ENCODE measurements around the gene MICU2.

MICU2 gene

DNA sequence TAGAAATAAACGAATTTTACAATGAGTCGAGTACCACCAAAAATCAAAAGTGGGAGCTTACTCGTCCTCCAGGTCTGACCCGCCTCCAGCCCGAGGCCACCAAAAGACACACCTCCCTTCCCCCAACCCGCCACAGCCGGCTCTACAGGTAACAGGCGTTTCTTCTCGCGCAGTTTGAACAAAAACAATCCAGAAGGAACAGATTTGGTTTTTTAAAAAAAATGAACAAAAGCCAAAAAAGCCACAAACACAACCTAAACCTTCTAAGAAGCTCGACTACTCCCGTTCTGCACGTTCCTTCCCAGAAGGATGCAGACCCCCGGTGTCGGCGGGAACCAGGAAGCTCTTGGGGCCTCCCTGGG is 145.5 kb downstream of the MICU2 start:
- TF ChIP-seq, protein P1, sequence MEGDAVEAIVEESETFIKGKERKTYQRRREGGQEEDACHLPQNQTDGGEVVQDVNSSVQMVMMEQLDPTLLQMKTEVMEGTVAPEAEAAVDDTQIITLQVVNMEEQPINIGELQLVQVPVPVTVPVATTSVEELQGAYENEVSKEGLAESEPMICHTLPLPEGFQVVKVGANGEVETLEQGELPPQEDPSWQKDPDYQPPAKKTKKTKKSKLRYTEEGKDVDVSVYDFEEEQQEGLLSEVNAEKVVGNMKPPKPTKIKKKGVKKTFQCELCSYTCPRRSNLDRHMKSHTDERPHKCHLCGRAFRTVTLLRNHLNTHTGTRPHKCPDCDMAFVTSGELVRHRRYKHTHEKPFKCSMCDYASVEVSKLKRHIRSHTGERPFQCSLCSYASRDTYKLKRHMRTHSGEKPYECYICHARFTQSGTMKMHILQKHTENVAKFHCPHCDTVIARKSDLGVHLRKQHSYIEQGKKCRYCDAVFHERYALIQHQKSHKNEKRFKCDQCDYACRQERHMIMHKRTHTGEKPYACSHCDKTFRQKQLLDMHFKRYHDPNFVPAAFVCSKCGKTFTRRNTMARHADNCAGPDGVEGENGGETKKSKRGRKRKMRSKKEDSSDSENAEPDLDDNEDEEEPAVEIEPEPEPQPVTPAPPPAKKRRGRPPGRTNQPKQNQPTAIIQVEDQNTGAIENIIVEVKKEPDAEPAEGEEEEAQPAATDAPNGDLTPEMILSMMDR (IDR thresholded peaks at IDR 0.05): no peak

DNA sequence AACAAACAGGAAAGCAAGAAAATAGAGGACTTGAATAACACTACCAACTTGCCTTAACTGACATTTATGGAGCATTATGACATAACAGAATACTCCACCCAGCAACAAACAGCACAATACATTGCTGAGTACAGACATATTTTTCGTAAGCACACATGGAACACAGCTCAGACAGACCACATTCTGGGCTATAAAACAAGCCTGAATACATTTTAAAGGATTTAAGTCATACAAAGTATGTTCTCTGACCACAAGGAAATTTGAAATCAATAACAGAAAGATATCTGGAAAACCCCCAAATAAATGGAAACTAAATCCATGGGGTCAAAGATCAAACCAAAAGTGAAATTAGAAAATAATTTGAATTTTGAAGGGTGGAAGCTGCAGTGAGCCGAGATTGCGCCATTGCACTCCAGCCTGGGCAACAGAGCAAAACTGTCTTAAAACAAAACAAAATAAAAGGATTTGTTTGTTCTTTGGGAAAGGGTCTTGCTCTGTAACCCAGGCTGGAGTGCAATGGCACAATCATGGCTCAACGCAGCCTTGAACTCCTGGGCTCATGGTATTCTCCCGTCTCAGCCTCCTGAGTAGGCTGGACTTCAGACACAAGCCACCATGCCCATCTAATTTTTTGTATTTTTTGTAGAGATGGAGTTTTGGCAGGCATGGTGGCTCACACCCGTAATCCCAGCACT is 150.4 kb downstream of the MICU2 start:
- TF ChIP-seq, protein P1 (IDR thresholded peaks at IDR 0.05): no peak

DNA sequence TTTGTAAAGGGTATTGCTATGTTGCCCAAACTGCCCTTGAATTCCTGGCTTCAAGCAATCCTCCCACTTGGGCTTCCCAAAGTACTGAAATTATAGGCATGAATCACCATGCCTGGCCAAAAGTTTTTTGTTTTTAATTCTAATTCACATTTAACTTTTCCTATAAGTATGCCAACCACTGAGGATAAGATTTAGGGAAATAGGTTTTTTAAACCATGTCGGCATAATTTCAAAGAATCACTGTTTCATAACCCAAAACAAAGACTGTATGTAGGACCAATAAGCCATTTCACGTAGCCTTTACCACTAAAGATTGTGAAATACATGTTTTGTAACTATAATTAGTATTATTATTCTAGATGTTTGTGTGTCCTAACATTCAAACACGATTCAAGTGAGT is 153.0 kb downstream of the MICU2 start:
- TF ChIP-seq, protein P1 (IDR thresholded peaks at IDR 0.05): no peak

DNA sequence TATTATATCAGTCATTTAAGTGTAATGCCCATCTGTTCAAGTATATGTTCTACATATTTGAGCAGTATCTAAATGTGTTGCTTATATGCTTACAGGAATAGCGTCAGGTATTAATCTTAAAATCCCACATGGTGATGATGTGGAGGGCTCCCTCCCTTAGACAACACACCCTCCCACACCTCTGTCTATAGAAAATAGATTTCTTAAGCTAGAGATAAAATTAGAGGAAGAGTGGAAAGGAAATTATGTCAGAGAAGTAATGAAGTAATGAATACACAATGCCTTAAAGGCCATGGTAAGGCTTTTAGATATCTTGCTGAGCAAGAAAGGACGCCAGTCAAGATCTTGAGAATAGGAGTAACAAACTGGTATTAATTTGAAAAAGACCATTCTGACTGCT is 157.3 kb downstream of the MICU2 start:
- TF ChIP-seq, protein P1 (IDR thresholded peaks at IDR 0.05): no peak

DNA sequence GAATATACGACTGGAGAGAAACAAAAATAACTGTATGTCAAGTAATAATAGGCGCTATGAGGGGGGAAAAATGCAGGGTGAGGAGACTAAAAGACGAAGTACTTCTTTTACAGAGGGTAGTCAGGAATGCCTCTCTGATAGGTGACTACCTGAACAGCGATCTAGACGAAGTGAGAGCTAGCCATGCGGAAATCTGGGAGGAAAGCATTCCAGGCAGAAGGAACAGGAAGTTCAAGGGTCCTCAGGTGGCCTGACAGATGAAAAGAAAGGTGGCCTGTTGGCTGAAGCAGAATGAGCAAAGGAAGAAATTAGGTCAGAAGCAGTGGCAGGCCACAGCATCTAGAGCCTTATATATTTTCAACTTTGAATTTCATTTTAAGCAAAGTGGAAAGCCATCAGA is 158.2 kb downstream of the MICU2 start:
- TF ChIP-seq, protein P1 (IDR thresholded peaks at IDR 0.05): no peak

DNA sequence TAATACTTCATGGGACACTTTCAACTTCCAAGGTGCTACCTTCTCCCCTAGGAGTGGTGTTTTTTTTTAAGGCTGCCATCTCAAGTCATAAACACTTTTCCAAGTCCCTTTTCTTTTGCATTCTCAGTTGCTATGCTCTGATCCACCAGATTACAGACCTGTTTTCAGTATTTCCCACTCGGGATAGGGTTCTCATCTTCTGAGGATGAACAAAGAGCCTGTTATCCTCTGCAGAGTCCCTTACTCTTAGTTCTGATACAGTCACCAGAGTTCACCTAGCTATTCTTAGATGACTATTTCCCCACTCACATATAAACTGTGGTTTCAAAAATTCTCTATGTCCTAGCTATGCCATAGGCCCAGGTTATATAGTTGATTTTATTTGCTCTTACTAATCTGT is 160.8 kb downstream of the MICU2 start:
- TF ChIP-seq, protein P1 (IDR thresholded peaks at IDR 0.05): no peak

Measured in LNCAP (cell line).